Stomach smooth muscle (tissue), 2 donors: ENCODE results near the gene HTD2.

Experiments used
- H3K27ac ChIP-seq: one replicate; pipeline ENCODE4 v1.7.0; 2013; ENCODE audit warnings: mild to moderate bottlenecking, low read length, inconsistent platforms
- H3K27me3 ChIP-seq, 2 donors: one replicate each; pipeline ENCODE4 v1.7.0; 2013; ENCODE audit warnings: low read length in 2 of 2; ENCODE audit not compliant: insufficient read depth in 2 of 2, control insufficient read depth in 1 of 2
- H3K36me3 ChIP-seq, 2 donors: one replicate each; pipeline ENCODE4 v1.7.0; 2013; ENCODE audit warnings: low read length in 2 of 2; ENCODE audit not compliant: control insufficient read depth in 2 of 2, insufficient read depth in 2 of 2
- H3K4me1 ChIP-seq: one replicate; pipeline ENCODE4 v1.7.0; 2013; ENCODE audit warnings: low read length; ENCODE audit not compliant: control insufficient read depth, insufficient read depth
- H3K4me3 ChIP-seq, 2 donors: one replicate each; pipeline ENCODE4 v1.7.0; 2013; ENCODE audit warnings: low read length in 2 of 2
- H3K9ac ChIP-seq, 2 donors: one replicate each; pipeline ENCODE4 v1.7.0; 2013; ENCODE audit warnings: low read length in 2 of 2, mild to moderate bottlenecking in 1 of 2
- H3K9me3 ChIP-seq, 2 donors: one replicate each; pipeline ENCODE4 v1.7.0; 2013; ENCODE audit warnings: low read length in 2 of 2; ENCODE audit not compliant: control insufficient read depth in 2 of 2
- donor health status: healthy.
- donor health status: Pancreatic carcinoma.

HTD2 gene

DNA sequence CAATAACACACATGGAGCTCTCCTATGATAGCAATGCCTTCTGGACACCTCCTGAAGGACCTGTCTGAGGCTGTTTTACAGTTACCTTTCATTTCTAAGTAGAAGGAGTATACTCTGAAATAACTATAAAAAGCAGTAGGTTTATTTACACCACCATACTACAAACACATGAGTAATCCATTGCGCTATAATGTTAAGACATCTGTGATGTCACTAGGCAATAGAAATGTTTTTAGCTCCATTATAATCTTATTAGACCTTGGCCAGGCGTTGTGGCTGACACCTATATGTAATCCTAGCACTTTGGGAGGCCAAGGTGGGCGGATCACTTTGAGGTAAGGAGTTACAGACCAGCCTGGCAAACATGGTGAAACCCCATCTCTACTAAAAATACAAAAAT lies 51.1 kb downstream of the HTD2 start:
- no peaks in the 10 kb centered on the region for H3K36me3 ChIP-seq
- H3K4me3 ChIP-seq, result no peak overlapping the region
- H3K4me1 ChIP-seq, result peaks cover 18% of the 10 kb centered on the region
- no peak overlapping the region for H3K9ac ChIP-seq
- H3K27ac ChIP-seq, result no peak overlapping the region
- H3K9me3 ChIP-seq, result no peaks in the 10 kb centered on the region
- no peaks in the 10 kb centered on the region for H3K27me3 ChIP-seq

DNA sequence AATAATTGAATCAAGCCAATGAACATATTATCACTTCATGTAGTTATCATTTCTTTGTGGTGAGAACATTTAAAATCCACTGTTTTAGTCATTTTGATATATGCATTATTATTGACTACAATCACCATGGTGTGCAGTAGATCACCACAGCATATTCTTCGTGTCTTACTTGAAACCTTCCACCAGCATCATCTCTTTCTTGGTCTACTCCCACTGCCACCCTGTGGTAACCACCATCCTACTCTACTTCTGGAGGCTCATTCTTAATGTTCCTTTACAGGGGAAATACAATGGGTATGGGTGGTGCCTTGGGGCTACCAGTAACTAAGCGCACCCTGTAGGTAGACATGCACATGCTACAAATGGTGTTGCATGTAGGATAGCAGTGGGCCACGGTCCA lies 51.8 kb downstream of the HTD2 start:
- Histone ChIP-seq H3K27me3 (no peaks in the 10 kb centered on the region), H3K4me1 (peaks cover 18% of the 10 kb centered on the region), H3K9me3 (no peaks in the 10 kb centered on the region), H3K9ac (no peak overlapping the region), H3K27ac (peak overlapping the region; percentile 41), H3K36me3 (no peaks in the 10 kb centered on the region), H3K4me3 (peak overlapping the region; percentile 2 to 47)

DNA sequence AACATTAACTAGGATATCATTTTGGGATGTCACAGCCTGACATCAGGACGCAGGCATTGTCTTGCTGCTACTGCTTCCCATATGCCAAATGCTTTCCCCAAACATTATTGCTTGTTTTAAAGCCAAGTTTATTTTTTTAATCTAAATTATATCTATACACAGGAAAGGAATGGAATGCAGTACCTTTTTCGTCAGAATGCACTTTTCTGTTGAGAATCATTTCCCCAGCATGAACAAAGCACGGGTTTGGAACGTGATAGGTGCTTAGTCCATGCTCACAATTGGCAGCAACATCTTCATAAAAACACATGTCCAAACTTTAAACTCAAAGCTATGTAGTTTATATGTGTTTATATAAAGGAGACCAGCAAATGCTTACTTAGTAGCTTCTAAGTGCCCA lies 52.5 kb downstream of the HTD2 start:
- no peaks in the 10 kb centered on the region for H3K9me3 ChIP-seq
- peak overlapping the region; percentile 41 for H3K27ac ChIP-seq
- H3K4me3 ChIP-seq, result no peak overlapping the region
- H3K9ac ChIP-seq, result no peak overlapping the region
- no peaks in the 10 kb centered on the region for H3K36me3 ChIP-seq
- H3K27me3 ChIP-seq, result no peaks in the 10 kb centered on the region
- H3K4me1 ChIP-seq, result peaks cover 18% of the 10 kb centered on the region

DNA sequence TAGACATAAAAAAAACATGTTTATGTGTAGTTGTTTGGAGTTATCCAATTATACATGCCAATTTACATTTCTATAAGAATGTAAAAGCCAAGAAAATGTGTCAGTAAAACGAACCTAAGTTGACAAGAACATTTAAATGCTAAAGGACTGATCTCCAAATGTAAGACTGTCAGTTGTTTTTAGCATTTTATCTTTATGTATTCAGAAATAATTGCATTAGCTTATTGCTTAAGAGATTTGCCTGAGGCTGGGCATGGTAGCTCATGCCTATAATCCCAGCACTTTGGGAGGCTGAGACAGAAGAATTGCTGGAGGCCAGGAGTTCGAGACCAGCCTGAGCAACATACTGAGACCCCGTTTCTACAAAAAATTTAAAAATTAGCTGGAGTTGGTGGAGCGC lies 53.3 kb downstream of the HTD2 start:
- Histone ChIP-seq H3K27ac (no peak overlapping the region), H3K9me3 (no peaks in the 10 kb centered on the region), H3K36me3 (no peaks in the 10 kb centered on the region), H3K4me1 (peaks cover 18% of the 10 kb centered on the region), H3K27me3 (no peaks in the 10 kb centered on the region), H3K9ac (no peak overlapping the region), H3K4me3 (no peak overlapping the region)

DNA sequence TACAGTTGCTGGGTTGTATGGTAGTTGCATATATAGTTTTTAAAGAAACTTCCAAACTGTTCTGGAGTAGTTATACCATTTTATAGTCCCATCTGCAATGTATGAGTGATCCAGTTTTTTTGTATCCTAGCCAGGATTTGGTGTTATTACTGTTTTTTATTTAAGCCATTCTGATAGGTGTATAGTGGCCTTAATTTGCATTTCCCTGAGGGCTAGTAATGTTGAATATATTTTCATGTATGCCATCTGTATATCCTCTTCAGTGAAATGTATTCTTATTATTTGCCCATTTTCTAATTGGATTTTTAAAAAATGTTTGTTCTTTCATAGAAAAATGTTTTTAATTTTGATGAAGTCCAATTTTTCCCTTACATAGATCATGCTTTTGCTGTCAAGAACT lies 55.5 kb downstream of the HTD2 start:
- Histone ChIP-seq H3K4me3 (no peak overlapping the region), H3K27me3 (no peaks in the 10 kb centered on the region), H3K9me3 (no peaks in the 10 kb centered on the region), H3K4me1 (peaks cover 9% of the 10 kb centered on the region), H3K36me3 (no peaks in the 10 kb centered on the region), H3K9ac (no peak overlapping the region), H3K27ac (no peak overlapping the region)

DNA sequence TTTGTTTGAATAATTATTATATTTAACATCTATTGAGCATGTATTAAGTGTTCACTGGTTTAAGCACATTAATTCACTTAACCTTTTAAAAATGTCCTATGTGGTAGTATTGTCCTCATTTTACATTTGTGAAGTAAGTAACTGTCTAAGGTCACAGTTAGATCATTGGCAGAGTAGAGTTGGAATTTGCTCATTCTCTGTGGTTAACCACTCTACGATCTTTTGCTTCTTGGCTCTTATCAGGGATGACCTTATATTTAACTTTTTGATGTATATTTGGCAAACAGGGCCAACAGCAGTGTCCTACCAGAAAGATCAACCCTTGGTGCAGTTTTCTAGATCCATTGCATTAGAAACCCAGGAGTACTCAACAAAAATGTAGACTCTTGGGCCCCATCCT lies 60.4 kb downstream of the HTD2 start:
- peaks cover 2 to 5% of the 10 kb centered on the region in 2 donors for H3K36me3 ChIP-seq
- H3K27me3 ChIP-seq, result no peaks in the 10 kb centered on the region
- no peak overlapping the region for H3K27ac ChIP-seq
- H3K4me3 ChIP-seq, result no peak overlapping the region
- H3K9me3 ChIP-seq, result no peaks in the 10 kb centered on the region
- H3K4me1 ChIP-seq, result no peaks in the 10 kb centered on the region
- no peak overlapping the region for H3K9ac ChIP-seq

DNA sequence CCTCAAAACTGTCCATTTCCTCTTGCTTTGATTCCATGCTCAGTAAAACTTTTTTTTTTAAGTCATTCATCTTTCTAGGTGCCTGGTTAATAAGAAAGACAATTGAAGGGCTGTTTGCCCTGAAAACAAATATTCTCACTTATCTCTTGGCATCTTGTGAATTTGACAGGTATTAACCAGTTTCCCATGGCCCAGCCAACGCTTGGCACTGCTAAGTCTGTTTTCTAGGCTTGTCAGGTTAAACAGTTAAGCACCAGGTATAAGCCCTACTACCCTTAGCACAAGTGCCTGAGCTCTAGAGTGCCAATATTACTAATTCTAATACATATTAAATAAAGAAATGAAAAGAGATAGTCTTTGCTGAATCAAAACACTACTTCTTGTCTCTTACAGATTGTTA lies 62.7 kb downstream of the HTD2 start:
- H3K4me1 ChIP-seq, result no peaks in the 10 kb centered on the region
- no peak overlapping the region for H3K4me3 ChIP-seq
- peaks cover 2 to 5% of the 10 kb centered on the region in 2 donors for H3K36me3 ChIP-seq
- no peak overlapping the region for H3K9ac ChIP-seq
- H3K27ac ChIP-seq, result no peak overlapping the region
- H3K27me3 ChIP-seq, result no peaks in the 10 kb centered on the region
- no peaks in the 10 kb centered on the region for H3K9me3 ChIP-seq
